Right atrium auricular region (tissue), 2 donors: ENCODE results near the gene BDP1. TPM values are rescaled to one million over a fixed set of nuclear protein-coding genes. Genes with fewer than 3 reads are reported as not detected.

Experiments
- DNase-seq: peaks from one replicate; pipeline ENCODE4 v3.0.0-alpha.2; 2019; ENCODE audit warnings: low spot score
- H3K27ac ChIP-seq, 2 donors: fragments of 200-600 bp; sonication (generic); 1 replicate in 1 of 2; 2 replicates in 1 of 2; pipeline ENCODE4 v1.5.1; 2016 to 2019
- H3K27me3 ChIP-seq, 2 donors: fragments of 200-600 bp; sonication (generic); one replicate each; pipeline versions ENCODE4 v1.5.1 to v1.6.0; 2017 to 2019
- H3K36me3 ChIP-seq: fragments of 200-600 bp; sonication (generic); one replicate; pipeline ENCODE4 v1.5.1; 2016
- H3K4me1 ChIP-seq, 2 donors: fragments of 200-600 bp; sonication (generic); one replicate each; pipeline versions ENCODE4 v1.5.1 to v1.6.0; 2017 to 2019
- H3K4me3 ChIP-seq, 2 donors: fragments of 200-600 bp; sonication (generic); 1 replicate in 1 of 2; 2 replicates in 1 of 2; pipeline ENCODE4 v1.5.1; 2017 to 2019; ENCODE audit warnings: mild to moderate bottlenecking in 1 of 2, moderate library complexity in 1 of 2
- H3K9me3 ChIP-seq, 2 donors: fragments of 200-600 bp; sonication (generic); one replicate each; pipeline ENCODE4 v1.5.1; 2019
- CTCF ChIP-seq, 2 donors: fragments of 200-600 bp; sonication (generic); IDR thresholded peaks; one replicate each; pipeline ENCODE4 v1.5.1; 2019; ENCODE audit warnings: antibody characterized with exemption in 2 of 2
- total RNA-seq, 2 donors: library from RNA; depleted of rRNA; stranded (reverse); fragments of >200 nt; gene quantifications; one replicate each; pipeline ENCODE4 v1.1.0, GENCODE V29; 2016

The BDP1 gene
- total RNA-seq, 2 donors from 2014 or later = 11.8 to 20.1 TPM

GRCh38 chr5:71460693-71461092 is 5.2 kb downstream of the BDP1 start:
- DNase-seq = no peak
- no peak for TF ChIP-seq CTCF (IDR thresholded peaks at IDR 0.05)
- H3K36me3 ChIP-seq = peaks cover 66% of the 10 kb centered on the region
- no peak overlapping the region for H3K4me3 ChIP-seq
- no peaks in the 10 kb centered on the region for H3K27me3 ChIP-seq
- H3K9me3 ChIP-seq = no peaks in the 10 kb centered on the region
- H3K27ac ChIP-seq = no peak overlapping the region
- peaks cover 0 to 26% of the 10 kb centered on the region in 2 donors for H3K4me1 ChIP-seq

DNA sequence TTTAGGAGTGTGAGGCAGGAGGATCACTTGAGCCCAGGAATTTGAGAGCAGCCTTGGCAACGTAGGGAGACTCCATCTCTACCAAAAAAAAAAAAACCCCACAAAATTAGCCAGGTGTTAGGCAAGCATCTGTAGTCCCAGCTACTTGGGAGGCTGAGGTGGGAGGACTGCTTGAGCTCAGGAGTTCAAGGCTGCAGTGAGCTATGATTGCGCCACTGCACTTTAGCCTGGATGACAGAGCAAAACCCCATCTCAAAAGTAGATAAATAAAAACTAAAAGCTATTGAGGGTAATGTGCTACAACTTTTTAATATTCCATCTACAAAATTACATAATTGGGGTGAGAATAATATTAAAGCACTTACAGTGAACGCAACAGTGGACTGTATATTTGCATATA is 5.9 kb downstream of the BDP1 start:
- no peak for TF ChIP-seq CTCF (IDR thresholded peaks at IDR 0.05)
- Histone ChIP-seq H3K9me3 (no peaks in the 10 kb centered on the region), H3K27me3 (no peaks in the 10 kb centered on the region), H3K27ac (no peak overlapping the region), H3K4me3 (no peak overlapping the region), H3K36me3 (peaks cover 72% of the 10 kb centered on the region), H3K4me1 (peaks cover 0 to 24% of the 10 kb centered on the region in 2 donors)
- no peak for DNase-seq

- no peak for TF ChIP-seq CTCF (IDR thresholded peaks at IDR 0.05)
- Histone ChIP-seq H3K4me1 (no peaks in the 10 kb centered on the region), H3K4me3 (no peak overlapping the region), H3K36me3 (peaks cover 52% of the 10 kb centered on the region), H3K27ac (no peak overlapping the region), H3K27me3 (no peaks in the 10 kb centered on the region), H3K9me3 (no peaks in the 10 kb centered on the region)
- no peak for DNase-seq
Measured at GRCh38 chr5:71471193-71471592, 15.7 kb downstream of the BDP1 start.

DNA sequence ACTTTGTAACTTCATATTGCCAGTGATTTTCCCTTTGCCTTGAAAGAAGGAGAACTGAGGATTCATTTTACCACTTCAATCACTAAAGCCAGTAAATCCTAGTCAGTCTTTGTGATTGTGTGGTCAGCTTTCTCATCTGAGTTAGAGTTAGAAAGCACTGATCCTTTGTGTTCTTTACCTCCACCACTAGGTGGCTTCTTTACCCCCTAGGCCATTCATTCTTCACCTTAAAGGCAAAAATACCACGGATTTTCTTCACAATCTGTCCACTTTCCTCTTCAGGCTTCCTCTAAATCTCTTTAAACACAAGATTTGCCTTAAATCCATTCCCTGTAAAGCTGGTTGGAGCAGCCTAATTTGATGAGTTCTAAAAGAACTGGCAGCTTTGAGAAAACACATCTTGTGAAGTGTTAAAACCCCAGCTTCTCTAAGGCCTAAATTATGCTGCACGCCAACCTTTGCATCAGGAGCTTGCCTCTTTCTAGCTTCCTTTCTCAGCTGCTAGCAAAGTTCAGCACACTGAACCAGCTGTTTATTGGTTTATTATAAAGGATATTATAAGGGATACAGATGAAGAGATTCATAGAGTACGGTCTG is 20.4 kb downstream of the BDP1 start:
- Histone ChIP-seq H3K27ac (no peak overlapping the region), H3K36me3 (peaks cover 20% of the 10 kb centered on the region), H3K27me3 (no peaks in the 10 kb centered on the region), H3K4me1 (no peaks in the 10 kb centered on the region), H3K9me3 (no peaks in the 10 kb centered on the region), H3K4me3 (no peak overlapping the region)
- no peak for DNase-seq
- peak in 1 of 2 donors; percentile 50 for TF ChIP-seq CTCF (IDR thresholded peaks at IDR 0.05)

- no peak for TF ChIP-seq CTCF (IDR thresholded peaks at IDR 0.05)
- DNase-seq = no peak
- H3K36me3 ChIP-seq = peaks cover 41% of the 10 kb centered on the region
- H3K9me3 ChIP-seq = no peaks in the 10 kb centered on the region
- H3K27me3 ChIP-seq = no peaks in the 10 kb centered on the region
- no peak overlapping the region for H3K27ac ChIP-seq
- H3K4me3 ChIP-seq = no peak overlapping the region
- H3K4me1 ChIP-seq = peaks cover 0 to 4% of the 10 kb centered on the region in 2 donors
Measured at GRCh38 chr5:71481441-71481840, 26.0 kb downstream of the BDP1 start.

- no peaks in the 10 kb centered on the region for H3K27me3 ChIP-seq
- peaks cover 0 to 4% of the 10 kb centered on the region in 2 donors for H3K4me1 ChIP-seq
- H3K36me3 ChIP-seq = peaks cover 48% of the 10 kb centered on the region
- H3K27ac ChIP-seq = no peak overlapping the region
- H3K9me3 ChIP-seq = no peaks in the 10 kb centered on the region
- no peak overlapping the region for H3K4me3 ChIP-seq
- no peak for DNase-seq
- TF ChIP-seq CTCF (IDR thresholded peaks at IDR 0.05) = no peak
Measured at GRCh38 chr5:71482132-71482531, 26.7 kb downstream of the BDP1 start.
